Fibroblast of lung (primary cell): ENCODE data around the gene ANO7. TPM values are rescaled to one million over a fixed set of nuclear protein-coding genes. Genes with fewer than 3 reads are reported as not detected.

ENCODE experiments used
- DNase-seq, 2 donors: peaks; one replicate each; pipeline versions ENCODE4 v3.0.0 to v3.0.0-alpha.2; 2010; ENCODE audit warnings: low read depth in 2 of 2
- H2AFZ ChIP-seq: 2 replicates; pipeline ENCODE4 v1.5.1; 2012; ENCODE audit warnings: low read length, control low read depth, inconsistent platforms
- H3K27ac ChIP-seq: 2 replicates; pipeline ENCODE4 v1.5.1; 2011; ENCODE audit warnings: low read length, control low read depth; ENCODE audit not compliant: insufficient read depth
- H3K27me3 ChIP-seq: 2 replicates; pipeline ENCODE4 v1.5.1; 2011; ENCODE audit warnings: mild to moderate bottlenecking, low read length; ENCODE audit not compliant: control insufficient read depth, insufficient read depth
- H3K36me3 ChIP-seq: 2 replicates; pipeline ENCODE4 v1.5.1; 2011; ENCODE audit warnings: low read length; ENCODE audit not compliant: control insufficient read depth, insufficient read depth
- H3K4me1 ChIP-seq: 2 replicates; pipeline ENCODE4 v1.5.1; 2011; ENCODE audit warnings: low read length; ENCODE audit not compliant: control insufficient read depth, insufficient read depth; ENCODE audit errors: extremely low read depth
- H3K4me2 ChIP-seq: 2 replicates; pipeline ENCODE4 v1.5.1; 2011; ENCODE audit warnings: low read length, control low read depth; ENCODE audit not compliant: insufficient read depth; ENCODE audit errors: extremely low read depth
- H3K4me3 ChIP-seq, 4 experiments: fragments of 200-600 bp in 1 of 4; sonication (generic) in 1 of 4; replicated peaks in 1 of 4; 2 replicates each; pipeline ENCODE4 v1.5.1; 2011 to 2016; ENCODE audit warnings: low read length in 4 of 4, low read depth in 3 of 4, mild to moderate bottlenecking in 3 of 4, control low read depth in 2 of 4, inconsistent platforms in 1 of 4, mixed read lengths in 1 of 4; ENCODE audit not compliant: insufficient read depth in 1 of 4; ENCODE audit errors: control extremely low read depth in 1 of 4
- H3K79me2 ChIP-seq: 2 replicates; pipeline ENCODE4 v1.5.1; 2012; ENCODE audit warnings: mild to moderate bottlenecking, low read length, inconsistent platforms; ENCODE audit not compliant: control insufficient read depth, insufficient read depth
- H3K9ac ChIP-seq: 2 replicates; pipeline ENCODE4 v1.5.1; 2011; ENCODE audit warnings: mild to moderate bottlenecking, low read length, control low read depth; ENCODE audit not compliant: insufficient read depth
- H3K9me3 ChIP-seq: 2 replicates; pipeline ENCODE4 v1.5.1; 2012; ENCODE audit warnings: low read depth, low read length; ENCODE audit not compliant: control insufficient read depth, insufficient read depth
- H4K20me1 ChIP-seq: 2 replicates; pipeline ENCODE4 v1.5.1; 2011; ENCODE audit warnings: low read length; ENCODE audit not compliant: control insufficient read depth, insufficient read depth; ENCODE audit errors: extremely low read depth
- CTCF ChIP-seq, 2 donors: IDR thresholded peaks in 1 of 2; conservative IDR thresholded peaks in 1 of 2; 1 replicate in 1 of 2; 2 replicates in 1 of 2; pipeline ENCODE4 v1.5.1; 2011 to 2012; ENCODE audit warnings: low read length in 2 of 2, control low read depth in 1 of 2, inconsistent platforms in 1 of 2, low read depth in 1 of 2, mild to moderate bottlenecking in 1 of 2
- EZH2 ChIP-seq: IDR thresholded peaks from 2 replicates; pipeline ENCODE4 v1.5.1; 2012; ENCODE audit warnings: low read length, control low read depth, mild to moderate bottlenecking; ENCODE audit errors: missing control alignments
- polyA plus RNA-seq, 2 donors: library from polyadenylated mRNA; depleted of rRNA in 1 of 2; stranded (reverse) in 1 of 2; unstranded in 1 of 2; fragments of >200 nt; gene quantifications; 2 replicates each; pipeline ENCODE4 v1.2.1, GENCODE V29; 2011 to 2012; ENCODE audit warnings: missing spikeins in 1 of 2
- total RNA-seq: library from RNA; depleted of rRNA; stranded (reverse); fragments of >200 nt; gene quantifications from 2 replicates; pipeline ENCODE4 v1.2.1, GENCODE V29; 2014

Gene ANO7
- total and polyA plus RNA-seq, 2 donors (not counting 1 experiment from before 2014, with no cell fraction given): 0.50 TPM

DNA sequence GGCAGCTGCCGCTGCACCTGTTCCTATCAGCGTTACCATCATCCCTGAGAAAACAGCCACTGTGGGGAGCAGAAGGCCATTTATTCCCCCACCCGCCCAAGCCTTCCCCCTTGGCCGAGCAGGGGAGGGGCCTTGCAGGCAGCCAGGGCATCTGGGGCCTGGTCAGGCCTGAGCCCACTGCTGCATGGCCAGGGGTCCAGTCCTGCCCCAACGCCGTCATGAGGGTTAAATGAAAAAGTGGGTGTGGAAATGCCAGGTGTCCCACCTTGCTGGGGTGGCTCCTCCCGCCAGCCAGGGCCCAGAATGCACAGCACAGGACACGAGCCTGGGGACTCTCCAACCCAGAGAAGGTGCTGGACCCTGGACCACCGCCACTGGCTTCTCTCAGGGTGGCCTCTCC, 14.2 kb downstream of the ANO7 start:
- H2AFZ ChIP-seq: no peak overlapping the region
- no peaks in the 10 kb centered on the region for H3K36me3 ChIP-seq
- TF ChIP-seq CTCF (conservative IDR thresholded peaks at IDR 0.05 in 1 of 2, IDR thresholded peaks at IDR 0.05 in 1 of 2; ENCODE audit: low read depth in 1 of 2, low read length in 2 of 2): no peak
- TF ChIP-seq EZH2: no peak
- no peak overlapping the region for H3K4me3 ChIP-seq
- DNase-seq: no peak
- no peaks in the 10 kb centered on the region for H3K27me3 ChIP-seq
- H3K9ac ChIP-seq: no peak overlapping the region
- H3K27ac ChIP-seq: no peak overlapping the region
- H3K9me3 ChIP-seq: no peaks in the 10 kb centered on the region
- H3K79me2 ChIP-seq: no peaks in the 10 kb centered on the region
- H3K4me1 ChIP-seq: no peaks in the 10 kb centered on the region
- H3K4me2 ChIP-seq: no peak overlapping the region
- no peaks in the 10 kb centered on the region for H4K20me1 ChIP-seq

- Histone ChIP-seq H3K79me2 (no peaks in the 10 kb centered on the region), H4K20me1 (no peaks in the 10 kb centered on the region), H3K9ac (no peak overlapping the region), H3K9me3 (no peaks in the 10 kb centered on the region), H3K4me1 (no peaks in the 10 kb centered on the region), H3K27ac (no peak overlapping the region), H3K27me3 (no peaks in the 10 kb centered on the region), H3K4me3 (no peak overlapping the region), H3K4me2 (no peak overlapping the region), H3K36me3 (no peaks in the 10 kb centered on the region), H2AFZ (no peak overlapping the region)
- TF ChIP-seq CTCF (conservative IDR thresholded peaks at IDR 0.05 in 1 of 2, IDR thresholded peaks at IDR 0.05 in 1 of 2; ENCODE audit: low read depth in 1 of 2, low read length in 2 of 2): no peak
- no peak for DNase-seq
These were observed 14.9 kb downstream of the ANO7 start for GRCh38 chr2:241203218-241204009.

DNA sequence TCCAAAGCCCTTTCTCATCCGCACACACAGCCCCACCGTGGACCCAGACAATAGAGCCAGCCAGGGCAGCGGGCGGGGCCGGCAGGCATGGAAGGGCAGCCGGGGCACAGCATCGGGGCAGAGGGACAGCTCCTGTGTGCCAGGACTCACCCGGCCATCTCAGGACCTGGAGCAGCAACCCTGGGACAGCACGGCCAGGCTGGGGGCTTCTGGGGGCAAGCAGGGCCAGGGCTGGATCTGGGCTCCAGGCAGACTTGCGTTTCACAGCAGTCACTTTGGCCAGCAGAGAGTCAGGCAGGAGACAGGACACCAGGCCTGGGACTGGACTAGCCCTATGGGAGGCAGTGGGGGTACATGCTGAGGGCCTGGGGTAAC, 15.5 kb downstream of the ANO7 start:
- Histone ChIP-seq H3K9me3 (no peaks in the 10 kb centered on the region), H3K27ac (no peak overlapping the region), H2AFZ (no peak overlapping the region), H3K9ac (no peak overlapping the region), H3K79me2 (no peaks in the 10 kb centered on the region), H3K36me3 (no peaks in the 10 kb centered on the region), H4K20me1 (no peaks in the 10 kb centered on the region), H3K4me3 (no peak overlapping the region), H3K4me1 (no peaks in the 10 kb centered on the region), H3K4me2 (no peak overlapping the region), H3K27me3 (no peaks in the 10 kb centered on the region)
- no peak for TF ChIP-seq EZH2
- TF ChIP-seq CTCF (conservative IDR thresholded peaks at IDR 0.05 in 1 of 2, IDR thresholded peaks at IDR 0.05 in 1 of 2; ENCODE audit: low read depth in 1 of 2, low read length in 2 of 2): no peak
- DNase-seq: no peak
